Tibial nerve (tissue), 4 donors: ENCODE results near the gene KRT72. TPM values are rescaled to one million over a fixed set of nuclear protein-coding genes. Genes with fewer than 3 reads are reported as not detected.

Source experiments
- DNase-seq, 2 donors: peaks; one replicate each; pipeline ENCODE4 v3.0.0-alpha.2; 2019; ENCODE audit warnings: low spot score in 2 of 2
- H3K27ac ChIP-seq, 4 donors: fragments of 200-600 bp; sonication (generic) in 3 of 4; one replicate each; pipeline ENCODE4 v1.5.1; 2017 to 2019; ENCODE audit warnings: mild to moderate bottlenecking in 1 of 4
- H3K27me3 ChIP-seq, 2 donors: fragments of 200-600 bp; sonication (generic) in 1 of 2; one replicate each; pipeline versions ENCODE4 v1.5.1 to v1.6.0; 2017 to 2019
- H3K36me3 ChIP-seq, 3 donors: fragments of 200-600 bp; sonication (generic); one replicate each; pipeline ENCODE4 v1.5.1; 2018 to 2019
- H3K4me1 ChIP-seq, 4 donors: fragments of 200-600 bp; sonication (generic) in 3 of 4; one replicate each; pipeline ENCODE4 v1.5.1; 2017 to 2019
- H3K4me3 ChIP-seq, 4 donors: fragments of 200-600 bp; sonication (generic) in 3 of 4; one replicate each; pipeline ENCODE4 v1.5.1; 2017 to 2019; ENCODE audit warnings: mild to moderate bottlenecking in 1 of 4, moderate library complexity in 1 of 4
- H3K9me3 ChIP-seq, 4 donors: fragments of 200-600 bp; sonication (generic) in 3 of 4; one replicate each; pipeline ENCODE4 v1.5.1; 2017 to 2019
- EP300 ChIP-seq, 2 donors: sonication (generic); formaldehyde crosslinking; IDR thresholded peaks; one replicate each; pipeline ENCODE4 v1.6.1; 2017; ENCODE audit warnings: antibody characterized with exemption in 2 of 2, mild to moderate bottlenecking in 1 of 2
- POLR2A ChIP-seq, 2 donors: fragments of 450-650 bp; IDR thresholded peaks; one replicate each; pipeline ENCODE4 v1.6.1; 2017; ENCODE audit warnings: antibody characterized with exemption in 2 of 2, mild to moderate bottlenecking in 2 of 2, moderate library complexity in 2 of 2
- WGBS, 2 donors: methylation state at CpG; one replicate each; pipeline ENCODE4 v1.1.5; 2018; 5-methylcytosine and 5-hydroxymethylcytosine counted together
- total RNA-seq, 4 donors: library from RNA; depleted of rRNA; stranded (reverse); fragments of >200 nt; gene quantifications; one replicate each; pipeline ENCODE4 v1.1.0, GENCODE V29; 2016
- TF ChIP-seq, protein P1 (sequence below), 5 experiments: fragments of 200-600 bp in 3 of 5; fragments of 450-650 bp in 2 of 5; sonication (generic) in 3 of 5; IDR thresholded peaks; one replicate each; pipeline ENCODE4 v1.5.1; 2016 to 2019; ENCODE audit warnings: antibody characterized with exemption in 5 of 5, mild to moderate bottlenecking in 3 of 5, moderate library complexity in 2 of 5

KRT72 gene
- total RNA-seq, 4 donors from 2014 or later, result not detected

DNA sequence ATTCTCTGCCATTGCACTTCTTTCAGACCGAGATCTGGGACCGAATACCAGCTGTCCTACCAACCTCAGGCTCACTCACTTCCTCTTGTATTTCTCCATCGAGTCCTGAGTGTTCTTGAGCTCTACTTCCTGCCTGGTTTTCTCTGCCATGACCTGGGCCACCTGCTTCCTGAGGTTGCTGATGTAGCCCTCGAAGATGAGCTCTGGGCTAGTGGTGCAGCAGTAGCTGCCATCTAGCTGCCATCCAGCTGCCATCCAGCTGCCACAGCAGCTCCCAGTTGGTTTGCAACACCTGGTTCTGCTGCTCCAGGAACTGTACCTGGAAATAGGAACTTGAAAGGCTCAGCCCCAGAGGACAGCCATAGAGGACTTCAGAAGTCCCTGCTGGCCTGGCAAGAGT is 32.1 kb upstream of the KRT72 start:
- Histone ChIP-seq H3K36me3 (no peaks in the 10 kb centered on the region), H3K4me3 (no peak overlapping the region), H3K4me1 (no peaks in the 10 kb centered on the region), H3K27ac (no peak overlapping the region), H3K27me3 (no peaks in the 10 kb centered on the region), H3K9me3 (no peaks in the 10 kb centered on the region)
- DNase-seq, result no peak
- 59 to 69% methylated on average over 4 of the region's 4 CpGs for WGBS, 2 donors
- TF ChIP-seq, protein P1, sequence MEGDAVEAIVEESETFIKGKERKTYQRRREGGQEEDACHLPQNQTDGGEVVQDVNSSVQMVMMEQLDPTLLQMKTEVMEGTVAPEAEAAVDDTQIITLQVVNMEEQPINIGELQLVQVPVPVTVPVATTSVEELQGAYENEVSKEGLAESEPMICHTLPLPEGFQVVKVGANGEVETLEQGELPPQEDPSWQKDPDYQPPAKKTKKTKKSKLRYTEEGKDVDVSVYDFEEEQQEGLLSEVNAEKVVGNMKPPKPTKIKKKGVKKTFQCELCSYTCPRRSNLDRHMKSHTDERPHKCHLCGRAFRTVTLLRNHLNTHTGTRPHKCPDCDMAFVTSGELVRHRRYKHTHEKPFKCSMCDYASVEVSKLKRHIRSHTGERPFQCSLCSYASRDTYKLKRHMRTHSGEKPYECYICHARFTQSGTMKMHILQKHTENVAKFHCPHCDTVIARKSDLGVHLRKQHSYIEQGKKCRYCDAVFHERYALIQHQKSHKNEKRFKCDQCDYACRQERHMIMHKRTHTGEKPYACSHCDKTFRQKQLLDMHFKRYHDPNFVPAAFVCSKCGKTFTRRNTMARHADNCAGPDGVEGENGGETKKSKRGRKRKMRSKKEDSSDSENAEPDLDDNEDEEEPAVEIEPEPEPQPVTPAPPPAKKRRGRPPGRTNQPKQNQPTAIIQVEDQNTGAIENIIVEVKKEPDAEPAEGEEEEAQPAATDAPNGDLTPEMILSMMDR (IDR thresholded peaks at IDR 0.05), result no peak
- TF ChIP-seq EP300 (IDR thresholded peaks at IDR 0.05) (no peak), POLR2A (IDR thresholded peaks at IDR 0.05) (no peak)

DNA sequence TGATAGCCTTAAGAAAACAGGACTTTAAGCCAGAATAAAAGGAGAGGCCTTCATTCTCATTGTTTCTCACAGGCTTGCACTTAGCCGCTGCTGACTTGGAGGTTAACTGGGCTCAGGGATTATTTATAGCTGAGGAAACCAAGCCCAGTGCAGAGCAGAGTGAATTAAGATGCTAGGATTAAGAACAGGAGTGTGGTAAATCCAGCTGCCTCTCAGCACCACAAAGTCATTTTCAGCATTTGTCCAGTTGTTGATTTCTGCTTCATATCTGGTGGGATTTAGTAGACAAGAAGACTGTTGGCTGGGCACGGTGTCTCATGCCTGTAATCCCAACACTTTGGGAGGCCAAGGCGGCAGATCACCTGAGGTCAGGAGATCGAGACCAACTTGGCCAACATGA is 31.4 kb upstream of the KRT72 start:
- H3K9me3 ChIP-seq, result no peaks in the 10 kb centered on the region
- 77 to 80% methylated on average over 4 of the region's 4 CpGs for whole genome bisulfite sequencing, 2 donors
- TF ChIP-seq, protein P1 (IDR thresholded peaks at IDR 0.05), result no peak
- no peak for TF ChIP-seq POLR2A (IDR thresholded peaks at IDR 0.05)
- no peak for TF ChIP-seq EP300 (IDR thresholded peaks at IDR 0.05)
- no peaks in the 10 kb centered on the region for H3K4me1 ChIP-seq
- H3K27me3 ChIP-seq, result no peaks in the 10 kb centered on the region
- H3K27ac ChIP-seq, result no peak overlapping the region
- DNase-seq, result no peak
- no peaks in the 10 kb centered on the region for H3K36me3 ChIP-seq
- H3K4me3 ChIP-seq, result no peak overlapping the region

DNA sequence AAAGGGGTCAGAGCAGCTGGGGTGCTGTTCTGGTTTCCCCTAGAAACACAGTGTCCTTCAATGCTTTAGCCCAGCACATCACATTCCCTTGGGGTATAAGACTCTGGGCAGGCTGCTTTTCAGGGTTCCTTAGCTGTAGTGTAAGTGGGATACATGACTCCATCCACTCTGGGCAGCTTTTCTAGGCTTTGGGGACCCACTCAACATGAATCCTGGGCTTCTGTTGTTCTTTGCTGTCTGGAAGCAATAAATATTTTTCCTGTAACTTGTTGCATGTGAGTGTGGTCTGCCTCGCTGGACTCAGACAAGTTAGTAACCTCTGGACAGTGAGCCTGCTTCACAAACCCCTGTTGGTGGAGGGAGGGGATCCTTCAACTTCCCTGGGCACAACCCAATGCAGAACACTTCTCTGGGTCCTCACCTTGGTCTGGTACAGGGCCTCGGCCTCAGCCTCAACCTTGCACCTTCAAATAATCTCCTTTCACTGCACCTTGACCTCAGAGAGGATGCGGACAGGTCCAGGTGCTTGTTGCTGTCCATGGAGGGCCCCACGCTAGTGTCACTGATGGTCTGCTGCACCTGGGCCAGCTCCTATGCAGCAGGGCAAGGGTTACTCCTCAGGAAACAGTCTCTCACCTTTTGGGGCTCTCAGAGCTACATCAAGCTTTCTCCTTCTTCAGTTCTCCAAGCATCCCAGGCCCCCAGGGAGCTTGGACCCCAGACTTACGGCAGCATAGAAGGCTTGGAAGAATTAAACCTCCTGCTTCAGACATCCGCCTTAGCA is 30.6 kb upstream of the KRT72 start:
- Histone ChIP-seq H3K27ac (no peak overlapping the region), H3K27me3 (no peaks in the 10 kb centered on the region), H3K4me3 (no peak overlapping the region), H3K4me1 (no peaks in the 10 kb centered on the region), H3K36me3 (no peaks in the 10 kb centered on the region), H3K9me3 (no peaks in the 10 kb centered on the region)
- 82 to 88% methylated on average over 6 of the region's 6 CpGs for WGBS, 2 donors
- TF ChIP-seq, protein P1 (IDR thresholded peaks at IDR 0.05), result no peak
- TF ChIP-seq POLR2A (IDR thresholded peaks at IDR 0.05) (no peak), EP300 (IDR thresholded peaks at IDR 0.05) (no peak)
- DNase-seq, result no peak

DNA sequence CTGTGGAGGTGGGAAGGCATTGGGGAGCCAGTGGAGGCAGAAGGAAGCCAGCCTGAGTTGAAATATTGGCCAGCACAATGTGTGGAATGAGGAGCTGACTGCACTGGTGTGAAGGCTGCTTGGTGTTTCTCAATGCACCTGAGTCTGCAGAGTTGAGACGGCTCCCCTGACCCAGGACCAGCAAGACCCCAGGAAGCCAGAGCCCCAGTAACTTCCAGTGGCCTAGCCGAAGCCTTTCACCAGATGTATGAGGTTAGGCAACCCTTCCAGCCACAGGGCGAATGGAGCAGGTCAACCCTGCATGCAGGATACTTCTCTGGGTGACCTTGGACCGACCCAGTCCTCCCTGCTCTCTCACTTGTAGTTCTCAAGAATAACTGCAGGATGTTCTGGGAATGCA is 30.0 kb upstream of the KRT72 start:
- DNase-seq, result no peak

DNA sequence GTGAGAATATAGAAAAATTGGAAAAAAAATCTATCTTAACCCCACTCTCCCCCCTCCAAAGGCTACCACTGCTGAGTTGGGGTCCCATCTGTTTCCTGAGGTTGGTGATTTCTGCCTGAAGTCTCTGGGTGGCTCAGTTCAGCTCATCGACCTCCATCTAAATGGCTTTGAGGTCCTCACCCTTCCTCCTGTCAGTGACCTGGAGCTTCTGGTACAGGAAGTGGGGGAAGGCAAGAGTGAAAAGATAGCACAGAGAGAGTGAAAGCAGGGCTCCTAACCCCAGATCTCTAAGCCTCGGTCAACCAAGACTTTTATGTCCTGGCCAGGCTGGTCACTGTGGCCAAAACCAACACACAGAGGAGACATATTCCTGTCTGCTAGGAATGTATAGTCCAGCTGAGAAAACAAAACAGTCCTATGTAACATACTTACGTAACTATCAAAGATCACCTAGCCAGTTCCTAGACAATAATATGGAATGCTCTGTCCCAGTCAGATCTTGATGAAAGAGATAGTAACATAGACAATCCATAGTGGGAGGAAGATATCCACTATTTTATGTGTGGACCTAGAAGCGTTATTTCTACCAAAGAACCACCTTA is 29.4 kb upstream of the KRT72 start:
- 54 to 66% methylated on average over 4 of the region's 4 CpGs for WGBS, 2 donors

More for the DNA sequence above, 30.0 kb upstream of the KRT72 start:
- Histone ChIP-seq H3K4me3 (no peak overlapping the region), H3K36me3 (no peaks in the 10 kb centered on the region), H3K27ac (no peak overlapping the region), H3K9me3 (no peaks in the 10 kb centered on the region), H3K4me1 (no peaks in the 10 kb centered on the region), H3K27me3 (no peaks in the 10 kb centered on the region)
- TF ChIP-seq EP300 (IDR thresholded peaks at IDR 0.05) (no peak), POLR2A (IDR thresholded peaks at IDR 0.05) (no peak)
- TF ChIP-seq, protein P1 (IDR thresholded peaks at IDR 0.05), result no peak
- 47 to 65% methylated on average over 3 to 4 of the region's 4 CpGs for WGBS, 2 donors

More for the DNA sequence above, 29.4 kb upstream of the KRT72 start:
- TF ChIP-seq EP300 (IDR thresholded peaks at IDR 0.05) (no peak), POLR2A (IDR thresholded peaks at IDR 0.05) (no peak)
- TF ChIP-seq, protein P1 (IDR thresholded peaks at IDR 0.05), result no peak
- no peaks in the 10 kb centered on the region for H3K9me3 ChIP-seq
- H3K4me1 ChIP-seq, result no peaks in the 10 kb centered on the region
- DNase-seq, result no peak
- H3K4me3 ChIP-seq, result no peak overlapping the region
- no peak overlapping the region for H3K27ac ChIP-seq
- no peaks in the 10 kb centered on the region for H3K27me3 ChIP-seq
- H3K36me3 ChIP-seq, result no peaks in the 10 kb centered on the region
